IPS-11a (cell line): Measurements from ENCODE around the gene MARVELD1.
"Not testable (repeated sequence)": the region's sequence is repeated elsewhere in the genome, so short reads cannot be mapped to it uniquely, and the experiment has no call there.

Experiments
- H3K4me3 ChIP-seq: one replicate; pipeline ENCODE4 v1.5.1; 2013; ENCODE audit warnings: low read depth, low read length, control low read depth

The MARVELD1 gene

DNA sequence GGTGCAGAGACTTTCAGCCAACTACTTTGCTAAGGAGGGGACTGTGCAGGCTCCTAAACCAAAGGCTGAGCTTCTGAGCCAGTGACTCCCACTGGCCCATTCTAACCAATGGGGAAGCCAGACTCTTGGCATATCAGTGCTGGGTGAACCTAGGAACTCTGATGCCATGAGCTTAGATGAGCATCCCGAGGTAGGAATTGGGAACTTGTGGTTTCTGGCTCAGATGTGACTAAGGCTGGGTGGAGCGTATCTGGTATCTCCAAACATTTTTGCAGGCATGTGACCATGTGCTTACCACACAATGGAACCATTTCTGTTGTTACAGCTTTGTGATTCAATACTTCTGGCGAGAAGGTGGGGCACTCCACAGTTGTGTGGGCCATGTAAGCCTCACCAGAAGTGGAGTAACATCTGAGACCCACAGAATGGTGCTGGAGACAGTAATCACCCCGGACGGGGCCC is 23.9 kb upstream of the MARVELD1 start:
- H3K4me3 ChIP-seq = no peak overlapping the region

DNA sequence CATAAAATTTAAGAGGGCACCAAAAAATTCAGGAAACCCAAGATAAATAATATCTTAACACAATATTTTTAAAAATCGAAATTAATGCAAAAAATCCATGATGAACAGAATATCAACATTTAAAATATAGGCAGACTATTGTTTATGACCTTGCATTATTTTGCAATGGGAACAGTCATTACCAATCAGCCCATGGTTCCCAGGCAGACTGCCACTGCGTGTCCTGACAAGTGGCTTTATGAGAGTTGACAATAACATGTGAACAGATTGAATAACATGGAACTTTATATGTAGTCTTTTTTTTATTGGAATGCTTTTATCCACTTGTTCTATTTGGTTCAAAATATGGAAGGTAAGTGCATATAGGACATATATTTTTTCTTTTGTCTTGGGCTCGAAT is 23.4 kb upstream of the MARVELD1 start:
- no peak overlapping the region for H3K4me3 ChIP-seq

DNA sequence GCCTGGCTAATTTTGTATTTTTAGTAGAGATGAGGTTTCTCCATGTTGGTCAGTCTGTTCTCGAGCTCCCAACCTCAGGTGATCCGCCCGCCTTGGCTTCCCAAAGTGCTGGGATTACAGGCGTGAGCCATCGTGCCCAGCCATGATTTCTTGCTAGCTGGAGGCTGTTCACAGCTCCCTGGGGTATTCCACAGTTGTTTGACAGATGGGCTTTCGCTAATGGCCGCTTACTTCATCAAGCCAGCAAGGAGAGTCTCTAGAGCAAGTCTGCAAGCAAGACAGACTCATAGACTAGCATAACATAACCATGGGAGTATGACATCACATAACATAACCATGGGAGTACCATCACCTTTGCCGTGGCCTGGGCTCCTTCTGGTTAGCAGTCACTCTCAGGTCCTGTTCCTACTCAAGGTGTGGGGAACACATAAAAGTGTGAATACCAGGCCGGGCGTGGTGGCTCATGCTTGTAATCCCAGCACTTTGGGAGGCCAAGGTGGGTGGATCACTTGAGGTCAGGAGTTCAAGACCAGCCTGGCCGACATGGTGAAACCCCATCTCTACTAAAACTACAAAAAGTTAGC is 15.4 kb upstream of the MARVELD1 start:
- H3K4me3 ChIP-seq = not testable (repeated sequence)

DNA sequence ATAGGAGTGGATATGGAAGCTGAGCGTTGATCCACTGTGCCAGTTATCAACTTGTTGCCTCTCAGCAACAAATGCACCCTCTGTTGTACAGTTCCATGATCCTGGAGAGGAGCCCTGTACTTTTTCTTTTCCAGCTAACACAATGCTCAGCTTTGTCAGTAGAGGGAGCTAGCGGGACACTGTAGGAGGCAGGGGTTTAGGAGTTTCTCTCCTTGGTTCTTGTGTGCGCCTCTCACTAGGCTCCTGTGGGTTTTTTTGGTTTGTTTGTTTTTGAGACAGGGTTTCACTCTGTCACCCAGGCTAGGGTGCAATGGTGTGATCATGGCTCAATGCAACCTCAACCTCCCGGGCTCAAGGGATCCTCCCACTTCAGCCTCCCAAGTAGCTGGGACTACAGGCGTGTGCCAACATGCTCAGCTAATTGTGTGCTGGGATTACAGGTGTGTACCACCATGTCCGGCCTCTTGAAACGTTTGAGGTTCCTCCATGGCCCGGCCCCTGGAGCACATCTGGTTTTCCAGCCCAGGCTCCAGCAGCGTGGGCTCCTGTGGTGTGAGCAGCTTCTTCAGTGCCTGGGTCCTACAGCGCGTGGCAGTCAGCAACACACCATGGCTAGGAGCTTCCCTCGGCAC is 12.0 kb upstream of the MARVELD1 start:
- H3K4me3 ChIP-seq = no peak overlapping the region

DNA sequence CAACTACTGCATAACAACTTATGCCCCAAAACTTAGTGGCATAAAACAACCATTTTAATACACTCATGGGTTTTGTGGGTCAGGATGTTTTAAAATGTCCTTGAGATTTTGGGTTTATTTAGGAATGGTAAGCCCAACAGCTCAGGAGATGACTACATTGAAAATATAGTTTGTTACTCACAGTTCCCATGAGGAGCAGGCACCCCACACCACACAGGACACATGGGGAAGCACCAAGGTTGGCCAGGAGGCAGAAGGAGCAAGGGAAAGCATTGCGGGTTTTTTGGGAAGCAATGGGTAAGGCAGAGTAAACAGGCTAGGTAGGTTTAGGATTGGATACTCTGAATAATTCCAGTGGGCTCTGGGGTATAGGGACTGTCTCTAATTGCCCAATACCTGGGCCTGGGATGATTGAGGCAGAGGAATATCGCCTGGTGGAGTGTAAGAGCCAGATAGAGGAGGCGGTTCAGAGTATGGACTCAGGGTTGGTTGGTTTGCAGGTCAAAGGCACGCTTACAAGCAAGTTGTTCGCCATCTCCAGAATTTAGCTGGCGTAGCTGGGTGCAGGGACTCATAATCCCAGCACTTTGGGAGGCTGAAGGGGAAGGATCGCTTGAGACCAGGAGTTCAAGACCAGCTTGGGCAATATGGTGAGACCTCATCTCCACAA is 10.0 kb upstream of the MARVELD1 start:
- no peak overlapping the region for H3K4me3 ChIP-seq

DNA sequence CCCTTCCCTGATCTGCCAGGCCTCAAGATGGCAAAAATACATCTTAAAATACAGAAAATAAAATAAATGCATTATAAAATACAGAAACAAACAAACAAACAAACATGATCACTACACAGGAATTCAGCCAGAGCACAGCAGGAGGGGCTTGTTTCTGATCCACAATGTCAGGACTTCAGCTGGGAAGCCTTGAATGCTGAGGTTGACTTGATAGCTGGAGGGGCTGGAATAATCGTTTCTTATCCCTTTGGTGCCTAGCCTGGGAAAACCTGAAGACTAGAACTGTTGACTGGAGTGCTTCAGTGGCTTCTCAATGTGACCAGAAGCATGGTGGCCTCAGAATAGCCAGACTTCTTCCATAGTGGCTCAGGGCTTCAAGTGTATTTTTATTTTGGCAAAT is 9.2 kb upstream of the MARVELD1 start:
- no peak overlapping the region for H3K4me3 ChIP-seq

DNA sequence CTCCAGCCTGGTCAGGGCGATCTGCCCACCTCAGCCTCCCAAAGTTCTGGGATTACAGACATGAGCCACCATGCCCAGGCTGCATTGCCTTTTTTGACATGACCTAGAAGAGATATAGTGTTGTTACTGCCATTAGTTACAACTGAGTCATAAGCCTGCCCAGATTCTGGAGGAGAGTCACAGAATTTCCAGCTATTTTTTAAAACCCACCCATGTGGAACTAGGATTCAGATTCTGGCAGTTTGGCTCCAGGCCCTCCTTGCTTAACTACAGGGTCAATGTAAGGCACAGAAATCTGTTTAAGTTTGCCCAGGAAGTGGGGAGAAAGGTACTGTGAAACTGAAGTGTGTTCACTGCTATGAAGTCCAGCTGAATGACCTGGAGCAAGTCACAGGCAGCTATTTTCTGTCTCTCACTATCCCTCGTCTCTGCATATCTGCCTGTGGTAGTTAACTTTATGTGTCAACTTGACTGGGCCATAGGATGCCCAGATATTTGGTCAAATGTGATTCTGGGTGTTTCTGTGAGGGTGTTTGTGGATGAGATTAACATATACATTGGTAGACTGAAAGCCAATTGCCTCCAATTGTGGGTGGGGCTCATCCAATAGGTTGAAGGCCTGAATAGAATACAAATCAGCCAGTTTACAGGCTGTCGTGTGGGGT is 8.4 kb upstream of the MARVELD1 start:
- no peak overlapping the region for H3K4me3 ChIP-seq

DNA sequence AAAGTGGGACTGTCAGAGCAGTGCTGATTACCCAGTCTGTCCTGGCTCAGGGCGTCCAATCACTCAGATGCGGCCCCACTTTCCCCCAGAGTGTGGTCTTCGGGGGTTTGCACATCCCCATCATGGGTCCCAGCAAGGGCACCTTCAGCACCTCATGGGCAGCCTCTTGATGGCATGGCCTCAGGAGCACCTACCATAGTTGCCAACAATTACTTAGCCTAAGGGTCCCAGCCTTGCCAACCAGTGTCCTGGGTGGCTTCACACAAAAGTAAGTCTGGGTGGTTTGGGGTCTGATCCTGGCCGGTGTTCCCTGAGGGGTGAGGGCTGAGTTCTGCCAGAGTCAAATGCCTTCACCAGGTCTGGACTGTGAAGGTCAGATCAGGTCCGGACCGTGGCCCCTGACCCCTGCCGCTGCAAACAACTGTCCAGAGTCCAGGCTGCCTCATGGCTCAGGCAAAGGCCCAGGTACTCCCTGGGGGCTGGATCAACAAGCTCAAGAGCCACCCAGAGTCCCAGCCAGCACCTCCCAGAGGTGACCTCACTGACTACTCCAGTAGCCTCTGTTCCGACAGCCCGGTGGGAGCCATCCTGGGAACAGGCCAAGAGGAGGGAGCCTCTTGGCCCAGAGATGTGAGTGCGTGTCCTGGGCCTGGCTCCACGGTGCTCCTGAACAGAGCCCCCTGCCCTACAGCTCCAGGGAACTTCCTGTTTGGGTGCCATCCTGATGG is 6.2 kb upstream of the MARVELD1 start:
- H3K4me3 ChIP-seq = no peak overlapping the region

DNA sequence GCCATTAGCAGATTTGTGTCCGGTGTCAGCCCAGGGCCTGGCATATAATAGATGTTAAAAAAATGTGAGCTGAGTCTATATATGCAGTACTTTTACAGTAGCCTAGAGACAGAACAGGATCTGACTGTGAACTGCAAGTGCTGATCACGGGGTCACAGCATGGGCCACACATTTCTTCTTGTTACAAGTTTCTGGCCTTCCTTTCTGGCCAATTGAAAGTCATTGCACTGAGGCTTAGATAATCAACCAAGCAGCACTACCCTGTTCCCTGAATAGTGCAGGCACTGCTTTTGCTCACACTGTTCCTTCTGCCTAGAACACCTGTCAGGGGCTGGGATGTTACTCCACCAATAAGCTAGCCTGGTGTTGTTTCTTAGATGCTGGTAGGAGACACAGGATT is 5.4 kb upstream of the MARVELD1 start:
- H3K4me3 ChIP-seq = no peak overlapping the region

DNA sequence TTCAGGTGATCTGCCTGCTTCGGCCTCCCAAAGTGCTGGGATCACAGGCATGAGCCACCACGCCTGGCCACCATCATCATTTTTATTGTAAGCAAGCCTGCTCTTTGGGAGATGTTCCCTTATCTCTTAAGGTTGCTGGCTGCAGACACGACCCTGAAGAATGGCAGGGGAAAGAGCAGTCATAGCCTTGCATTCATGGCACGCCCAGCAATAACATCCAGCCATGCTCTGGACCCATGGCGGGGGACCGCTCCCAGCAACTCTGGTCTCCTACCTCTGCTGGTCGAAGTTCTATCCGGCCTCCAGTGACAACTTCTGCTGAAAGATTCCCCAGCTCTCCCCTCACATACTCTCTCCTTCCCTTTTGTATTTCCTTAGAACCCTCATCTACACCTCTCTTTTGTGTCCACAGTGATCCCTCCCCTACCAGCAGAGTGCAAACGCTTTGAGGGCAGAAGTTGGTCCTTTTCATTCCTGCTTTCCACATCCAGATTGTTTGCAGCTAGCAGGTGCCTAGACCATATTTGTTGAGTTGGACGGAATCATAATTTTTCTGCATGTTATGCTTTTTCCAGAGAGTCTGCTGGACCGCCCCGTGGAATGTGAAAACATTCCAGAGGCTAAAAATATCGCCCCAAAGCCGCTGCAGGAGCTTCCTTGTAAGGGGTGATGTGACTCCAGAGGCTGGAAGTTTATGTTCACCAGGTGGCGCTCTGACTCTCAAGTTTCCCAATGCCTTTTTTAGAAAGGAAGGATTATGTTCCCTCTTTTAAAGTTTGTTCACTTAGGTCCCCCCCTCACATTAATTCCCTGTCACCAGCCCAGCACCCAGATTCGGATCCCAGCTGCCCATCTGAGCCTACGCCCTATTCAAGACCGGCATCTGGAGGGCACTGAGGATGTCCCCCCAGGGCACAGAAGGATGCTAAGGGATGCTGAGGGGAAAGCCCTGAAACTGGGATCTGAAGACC is 4.3 kb upstream of the MARVELD1 start:
- H3K4me3 ChIP-seq = no peak overlapping the region

DNA sequence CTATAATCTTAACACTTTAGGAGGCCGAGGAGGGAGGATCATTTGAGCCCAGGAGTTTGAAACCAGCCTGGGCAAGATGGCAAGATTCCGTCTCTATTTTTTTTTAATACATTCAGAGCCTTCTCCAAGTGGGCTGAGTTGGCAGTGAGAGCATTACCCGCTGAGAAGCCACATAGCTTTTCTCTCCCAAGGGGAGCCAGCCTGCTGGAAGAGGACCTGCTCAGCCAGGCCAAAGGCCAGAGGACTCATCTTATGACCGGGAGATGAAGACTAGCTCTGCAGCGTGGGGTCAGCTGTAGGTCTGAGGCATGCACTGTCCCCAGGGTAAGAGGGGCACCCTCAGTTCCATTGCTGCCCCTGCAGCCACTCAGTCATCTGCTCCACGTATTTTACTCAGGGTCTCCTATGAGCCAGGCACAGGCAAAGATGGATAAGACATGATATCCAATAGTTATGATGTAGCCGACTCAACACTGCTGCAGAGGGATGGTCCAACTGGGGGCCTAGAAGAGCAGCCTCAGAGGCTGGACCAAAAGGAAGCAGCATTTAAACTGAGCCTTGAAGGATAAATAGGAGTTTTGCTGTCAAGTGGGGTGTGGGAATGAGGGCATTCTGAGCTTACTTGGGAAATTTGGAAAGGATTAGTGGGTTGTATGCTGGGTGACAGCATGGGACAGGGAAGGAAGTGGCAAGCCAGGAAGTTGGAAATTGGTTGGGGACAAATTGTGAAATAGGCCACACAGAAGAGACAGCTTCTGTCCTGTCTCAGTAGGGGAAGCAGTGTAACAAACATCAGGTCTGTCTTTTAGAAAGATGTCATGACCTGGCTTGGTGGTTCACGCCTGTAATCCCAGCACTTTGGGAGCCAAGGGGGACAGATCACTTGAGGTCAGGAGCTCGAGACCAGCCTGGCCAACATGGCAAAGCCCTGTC is 1.6 kb upstream of the MARVELD1 start:
- no peak overlapping the region for H3K4me3 ChIP-seq

DNA sequence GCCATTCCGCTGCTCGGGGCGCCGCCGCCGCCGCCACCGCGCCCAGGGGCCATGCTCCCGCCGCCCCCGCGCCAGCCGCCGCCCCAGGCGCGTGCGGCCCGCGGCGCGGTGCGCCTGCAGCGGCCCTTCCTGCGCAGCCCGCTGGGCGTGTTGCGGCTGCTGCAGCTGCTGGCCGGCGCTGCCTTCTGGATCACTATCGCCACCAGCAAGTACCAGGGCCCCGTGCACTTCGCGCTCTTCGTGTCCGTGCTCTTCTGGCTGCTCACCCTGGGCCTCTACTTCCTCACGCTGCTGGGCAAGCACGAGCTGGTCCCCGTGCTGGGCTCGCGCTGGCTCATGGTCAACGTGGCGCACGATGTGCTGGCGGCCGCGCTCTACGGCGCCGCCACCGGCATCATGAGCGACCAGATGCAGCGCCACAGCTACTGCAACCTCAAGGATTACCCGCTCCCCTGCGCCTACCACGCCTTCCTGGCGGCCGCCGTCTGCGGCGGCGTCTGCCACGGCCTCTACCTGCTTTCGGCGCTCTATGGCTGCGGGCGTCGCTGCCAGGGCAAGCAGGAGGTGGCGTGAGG is 383 bp downstream of the MARVELD1 start:
- peak overlapping the region; percentile 78 for H3K4me3 ChIP-seq

DNA sequence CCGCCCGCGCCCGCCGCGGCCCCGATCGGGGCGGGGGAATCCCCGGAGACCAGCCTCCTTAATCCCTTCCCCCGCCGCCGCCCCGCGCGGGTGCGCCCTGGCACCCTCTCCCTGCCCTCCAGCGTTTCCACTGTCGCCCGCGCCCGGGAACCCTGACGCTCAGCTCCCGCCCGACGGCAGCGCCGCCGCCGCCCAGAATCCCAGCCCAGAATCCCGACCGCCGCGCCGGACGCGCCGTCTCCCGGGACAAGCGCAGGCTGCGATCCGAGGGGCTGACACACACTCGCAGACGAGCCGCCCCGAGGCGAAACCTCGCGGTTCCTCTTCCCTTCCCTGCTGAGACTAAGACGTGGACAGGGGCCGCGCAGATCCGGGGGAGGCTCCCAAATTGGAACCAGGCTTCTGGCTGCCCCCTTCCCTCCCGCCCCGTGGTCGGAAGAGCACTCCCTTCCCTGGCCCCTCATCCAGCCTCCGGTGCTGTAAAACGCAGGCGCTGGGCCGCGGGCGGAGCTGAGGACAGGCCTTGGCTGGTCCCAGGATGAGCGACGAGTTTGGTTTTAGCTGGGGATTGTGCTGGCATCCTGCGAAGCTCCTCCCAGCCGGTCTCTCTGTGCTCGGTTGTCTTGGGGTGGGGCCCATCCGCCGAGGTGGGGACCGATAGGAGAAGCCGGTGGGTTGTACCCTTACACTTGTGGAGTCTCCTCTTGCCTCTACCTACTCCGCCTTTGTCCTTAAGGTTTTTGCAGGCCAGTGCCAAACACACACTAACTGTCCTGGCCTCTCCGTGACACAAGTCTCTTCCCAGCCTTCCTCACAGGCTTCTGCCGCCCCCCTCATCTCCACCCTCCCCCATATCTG is 1.1 kb downstream of the MARVELD1 start:
- peak overlapping the region; percentile 78 for H3K4me3 ChIP-seq

DNA sequence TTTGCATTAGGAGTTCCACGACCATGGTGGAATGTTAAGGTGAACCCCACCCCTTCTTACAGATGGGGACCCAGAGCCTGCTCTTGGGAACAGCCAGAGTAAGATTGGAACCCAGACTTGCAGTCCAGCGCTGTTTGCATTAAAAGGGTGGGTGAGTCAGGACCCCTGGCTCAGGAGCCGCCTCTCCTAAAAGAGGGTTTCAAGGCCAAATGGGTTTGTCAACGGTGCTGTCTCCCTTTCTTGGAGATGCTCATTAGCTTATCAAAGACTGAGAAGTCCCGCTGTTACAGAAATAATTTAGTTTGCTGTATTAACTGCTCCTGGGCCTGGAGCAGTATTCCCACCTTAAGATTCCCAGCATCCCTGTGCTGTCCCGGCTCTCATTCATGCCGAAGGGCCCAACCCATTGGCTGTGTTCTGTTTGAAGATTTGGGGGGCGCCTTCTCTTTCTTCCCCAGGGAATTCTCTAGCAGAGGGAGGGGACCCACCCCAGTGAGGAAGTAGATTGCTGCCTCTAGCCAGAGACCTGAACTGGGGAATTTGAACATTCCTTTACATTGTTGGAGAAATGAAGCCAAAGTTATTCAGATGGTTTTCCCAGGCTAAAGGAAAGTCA is 1.8 kb downstream of the MARVELD1 start:
- H3K4me3 ChIP-seq = peak overlapping the region; percentile 78

DNA sequence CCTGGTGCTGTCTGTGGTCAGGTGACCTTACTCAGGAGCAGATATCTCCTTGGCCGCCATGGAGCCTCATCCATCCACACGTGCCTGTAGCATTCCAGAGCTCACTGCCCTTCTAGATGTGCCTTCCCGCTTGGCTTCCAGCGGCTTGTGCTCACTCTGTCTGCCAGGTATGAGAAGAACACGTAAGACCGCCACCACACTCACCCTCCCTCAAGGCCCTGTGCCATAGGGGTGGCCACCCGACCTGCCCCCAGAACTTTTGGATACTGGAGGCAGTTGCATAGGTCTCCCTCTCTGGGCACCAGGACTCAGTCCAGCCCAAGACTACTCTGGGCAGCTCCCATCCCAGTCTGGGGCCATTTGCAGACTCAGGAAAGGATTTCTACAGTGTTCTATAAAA is 4.1 kb downstream of the MARVELD1 start:
- H3K4me3 ChIP-seq = no peak overlapping the region

DNA sequence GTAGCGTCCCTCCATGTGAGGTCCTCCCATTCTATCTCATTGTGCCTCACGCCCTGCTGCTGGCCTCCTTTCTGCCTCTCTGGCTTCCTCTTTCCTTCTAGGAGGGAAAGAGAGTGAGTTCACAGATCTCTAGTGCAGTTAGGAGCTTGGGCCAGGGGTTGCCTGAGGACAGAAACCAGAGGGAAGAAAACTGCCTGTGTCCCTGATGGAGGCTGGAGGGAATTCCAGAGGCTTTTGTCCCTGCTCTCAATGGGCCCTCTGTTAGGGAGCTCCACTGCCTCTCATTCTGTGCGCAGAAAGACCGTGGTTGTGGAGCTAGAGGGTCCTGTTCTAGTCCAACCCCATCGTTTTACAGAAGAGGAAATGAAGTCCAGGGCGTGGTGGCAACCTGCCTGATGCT is 4.6 kb downstream of the MARVELD1 start:
- H3K4me3 ChIP-seq = no peak overlapping the region

DNA sequence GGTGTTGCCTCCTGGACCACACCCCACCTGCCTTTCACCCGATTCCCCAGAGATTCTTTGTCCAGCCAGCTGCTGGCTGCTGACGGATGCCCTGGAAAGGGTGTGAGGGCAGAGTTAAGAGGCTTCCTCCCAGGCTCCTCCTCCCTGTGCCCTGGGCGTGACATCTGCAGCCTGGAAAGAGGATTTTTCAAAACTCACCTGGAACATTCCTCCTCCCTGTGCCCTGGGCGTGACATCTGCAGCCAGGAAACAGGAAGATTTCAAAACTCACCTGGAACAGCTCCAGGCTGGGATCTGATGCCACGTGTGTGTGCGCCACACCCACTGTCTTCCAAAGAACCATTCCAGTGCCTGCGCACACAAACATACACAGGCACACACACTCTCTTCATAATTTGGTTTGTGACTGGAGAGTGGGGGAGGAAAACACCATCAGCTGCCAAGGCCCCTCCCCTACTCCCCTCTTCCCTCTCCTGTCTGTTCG is 5.2 kb downstream of the MARVELD1 start:
- H3K4me3 ChIP-seq = no peak overlapping the region
